HG03565 (cell line): ENCODE results near the gene EDDM13.
A peak's percentile ranks its signal among the peaks of the same experiment; 100 is the strongest.
"Not testable (repeated sequence)": the region's sequence is repeated elsewhere in the genome, so short reads cannot be mapped to it uniquely, and the experiment has no call there.

Source experiments
- ATAC-seq: cut with Tn5 transposase; IDR thresholded peaks from one replicate; pipeline ENCODE4 v1.9.1; 2021; ENCODE audit warnings: mild to moderate bottlenecking, moderate library complexity; ENCODE audit not compliant: unreplicated experiment

The EDDM13 gene

DNA sequence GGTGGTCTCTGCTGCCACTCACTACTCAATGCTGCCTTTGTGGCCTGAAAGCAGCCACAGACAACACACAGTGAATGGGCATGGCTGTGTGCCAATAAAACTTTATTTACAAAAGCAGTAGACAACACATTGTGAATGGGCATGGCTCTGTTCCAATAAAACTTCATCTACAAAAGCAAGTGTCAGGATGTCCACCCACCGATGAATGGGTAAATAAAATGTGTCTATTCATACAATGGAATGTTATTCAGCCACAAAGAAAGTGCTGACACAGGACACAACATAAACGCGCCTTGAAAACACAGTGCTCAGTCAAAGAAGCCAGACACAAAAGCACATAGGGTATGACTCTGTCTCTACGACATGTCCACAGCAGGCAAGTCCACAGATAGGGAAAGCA, 22.0 kb downstream of the EDDM13 start:
- no peak for ATAC-seq

DNA sequence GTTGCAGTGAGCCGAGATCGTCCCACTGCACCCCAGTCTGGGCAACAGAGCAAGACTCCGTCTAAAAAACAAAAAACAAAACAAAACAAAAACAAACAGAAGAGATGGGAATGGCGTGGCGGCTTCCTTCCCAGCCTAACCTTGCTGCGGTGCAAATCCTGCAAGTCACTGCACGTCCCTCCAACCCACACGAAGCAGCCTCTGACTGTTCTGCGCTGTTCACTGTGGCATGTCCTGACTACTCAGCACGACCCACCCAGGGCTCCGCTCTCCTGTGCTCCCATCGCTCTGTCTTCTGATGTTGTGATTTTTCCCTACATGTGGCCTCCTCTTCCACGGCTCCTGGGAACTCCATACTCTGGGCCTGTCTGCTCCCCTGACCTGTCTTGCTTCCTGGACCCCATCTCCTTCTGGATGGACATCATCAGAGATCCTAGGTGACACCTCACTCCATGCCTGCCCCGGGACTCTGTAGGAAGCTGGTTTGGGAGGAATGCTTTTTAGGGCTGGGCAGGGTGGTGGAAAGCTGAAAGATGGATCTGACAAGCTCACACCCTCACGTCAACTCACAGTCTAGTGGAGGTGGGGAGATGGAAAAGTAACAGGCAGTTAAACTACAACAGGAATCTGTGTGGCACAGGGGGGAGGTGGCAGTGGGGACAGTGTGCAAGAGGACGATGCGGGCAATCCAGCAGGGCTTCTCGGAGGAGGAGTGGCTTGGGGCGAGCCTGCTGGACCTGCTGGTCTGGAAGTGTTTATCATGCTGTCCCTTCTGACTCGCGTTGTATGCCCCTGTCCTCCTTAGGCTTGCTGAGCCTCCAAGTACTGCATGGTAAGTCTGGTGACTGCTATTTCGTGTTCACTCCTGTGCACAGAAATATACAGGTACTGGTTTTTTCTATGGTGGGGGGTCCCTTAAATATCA, 23.2 kb downstream of the EDDM13 start:
- ATAC-seq, result no peak

DNA sequence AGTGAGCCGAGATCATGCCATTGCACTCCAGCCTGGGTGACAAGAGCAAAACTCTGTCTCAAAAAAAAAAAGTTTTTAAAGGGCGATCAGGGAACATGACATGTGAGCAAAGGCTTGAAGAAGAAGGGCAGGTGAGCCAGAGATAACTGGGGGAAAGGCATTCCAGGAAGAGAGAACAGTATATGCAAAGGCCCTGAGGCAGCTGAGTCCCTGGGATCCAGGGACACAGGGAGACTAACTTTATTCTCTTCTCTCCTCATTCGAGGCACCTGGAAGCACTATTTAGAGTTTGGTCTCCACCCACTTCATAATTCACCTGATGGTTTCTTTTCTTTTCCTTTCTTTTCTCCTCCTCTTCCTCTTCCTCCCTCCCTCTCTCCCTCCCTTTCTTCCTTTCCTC, 24.5 kb downstream of the EDDM13 start:
- ATAC-seq, result no peak

DNA sequence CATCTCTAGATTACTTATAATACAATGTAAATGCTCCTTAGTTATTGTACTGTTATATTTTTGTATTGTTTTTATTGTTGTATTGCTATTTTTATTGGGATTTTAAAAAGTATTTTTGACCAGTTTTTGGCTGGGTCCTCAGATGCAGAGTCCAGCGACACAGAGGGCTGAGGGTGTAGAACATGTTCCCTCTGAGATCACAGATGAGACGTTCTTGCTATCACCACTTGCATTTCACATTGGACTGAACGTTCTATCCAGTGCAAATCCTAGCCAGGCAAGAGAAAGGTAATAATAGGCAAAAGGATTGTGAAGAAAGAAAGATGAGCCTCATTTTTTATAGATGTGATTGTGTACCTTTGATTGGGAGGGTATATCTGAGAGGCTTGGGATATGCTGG, 27.1 kb downstream of the EDDM13 start:
- ATAC-seq, result no peak

DNA sequence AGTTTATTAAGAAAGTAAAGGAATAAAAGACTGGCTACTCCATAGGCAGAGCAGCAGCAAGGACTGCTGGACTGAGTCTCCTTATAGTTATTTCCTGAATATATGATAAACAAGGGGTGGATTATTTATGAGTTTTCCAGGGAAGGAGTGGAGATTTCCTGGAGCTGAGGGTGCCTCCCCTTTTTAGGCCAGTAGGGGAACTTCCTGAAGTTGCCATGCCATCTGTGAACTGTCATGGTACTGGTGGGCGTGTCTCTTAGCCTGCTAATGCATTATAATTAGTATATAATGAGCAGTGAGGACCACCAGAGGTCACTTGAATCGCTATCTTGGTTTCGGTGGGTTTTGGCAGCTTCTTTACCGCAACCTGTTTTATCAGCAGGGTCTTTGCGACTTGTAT, 28.6 kb downstream of the EDDM13 start:
- no peak for ATAC-seq

DNA sequence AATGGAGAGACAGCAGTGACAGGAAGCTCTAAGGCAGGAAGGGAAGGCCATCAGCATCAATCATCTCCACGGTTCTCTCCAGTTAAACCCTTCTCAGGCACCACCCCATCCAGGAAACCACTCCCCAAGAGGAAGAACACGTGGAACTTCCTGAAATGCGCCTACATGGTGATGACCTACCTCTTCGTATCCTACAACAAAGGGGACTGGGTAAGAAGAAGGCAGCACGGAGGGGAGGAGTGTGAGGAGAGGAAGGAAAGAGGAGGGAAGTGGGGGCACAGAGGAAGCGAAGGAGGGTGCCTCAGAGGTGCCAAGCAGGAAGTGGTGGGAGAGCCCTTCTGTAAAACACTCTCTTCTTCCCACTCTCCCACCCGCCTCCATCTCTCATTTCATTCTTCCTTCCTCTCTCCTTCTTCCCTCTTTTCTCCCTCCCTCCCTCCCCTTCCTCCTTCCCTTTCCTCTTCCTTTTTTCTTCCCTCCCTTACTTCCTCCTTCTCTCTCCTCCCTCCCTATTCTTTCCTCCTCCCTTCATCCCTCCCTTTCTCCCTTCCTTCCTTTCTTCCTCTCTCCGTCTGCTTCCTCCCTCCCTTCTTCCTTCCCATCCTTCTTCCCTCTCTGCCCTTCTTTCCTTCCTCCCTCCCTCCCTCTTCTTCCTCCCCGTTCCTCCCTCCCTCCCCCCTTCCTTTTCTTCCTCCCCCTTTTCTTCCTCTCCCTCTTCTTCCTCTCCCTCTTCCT, 29.5 kb downstream of the EDDM13 start:
- ATAC-seq, result no peak

DNA sequence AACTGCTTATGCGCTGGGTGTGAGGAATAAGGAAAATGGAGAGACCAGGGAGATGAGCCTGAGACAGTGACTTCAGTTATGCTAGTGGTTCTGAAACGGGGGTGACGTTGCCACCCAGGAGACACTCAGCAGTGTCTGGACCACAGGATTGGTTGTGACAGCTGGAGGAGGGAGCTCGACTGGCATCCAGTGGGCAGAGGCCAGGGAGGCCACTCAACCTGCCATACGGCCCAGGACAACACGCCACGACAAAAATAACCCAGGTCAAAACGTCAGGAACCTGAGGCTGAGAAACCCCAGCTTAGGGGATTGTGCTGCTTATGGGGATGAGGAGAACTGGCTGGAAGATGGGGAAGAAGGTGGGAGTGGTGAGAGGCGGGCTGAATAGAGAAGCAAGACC, 31.7 kb downstream of the EDDM13 start:
- ATAC-seq, result no peak

DNA sequence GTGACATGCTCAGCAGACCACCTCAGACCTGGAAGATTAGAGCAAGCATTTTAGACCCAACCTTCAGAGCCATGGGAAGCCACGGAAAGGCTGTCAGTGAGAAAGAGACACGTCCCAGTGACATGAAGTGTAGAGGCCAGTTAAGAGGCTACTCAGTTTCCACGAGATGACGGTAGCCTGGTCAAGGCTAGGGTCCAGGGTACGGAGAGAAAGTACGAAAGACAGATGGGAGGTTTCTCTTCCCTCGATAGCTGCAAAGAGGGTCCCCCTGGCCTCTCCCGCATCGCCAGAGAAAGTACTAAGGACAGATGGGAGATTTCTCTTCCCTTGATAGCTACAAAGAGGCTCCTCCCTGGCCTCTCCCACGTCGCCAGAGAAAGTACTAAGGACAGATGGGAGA, 33.5 kb downstream of the EDDM13 start:
- no peak for ATAC-seq

DNA sequence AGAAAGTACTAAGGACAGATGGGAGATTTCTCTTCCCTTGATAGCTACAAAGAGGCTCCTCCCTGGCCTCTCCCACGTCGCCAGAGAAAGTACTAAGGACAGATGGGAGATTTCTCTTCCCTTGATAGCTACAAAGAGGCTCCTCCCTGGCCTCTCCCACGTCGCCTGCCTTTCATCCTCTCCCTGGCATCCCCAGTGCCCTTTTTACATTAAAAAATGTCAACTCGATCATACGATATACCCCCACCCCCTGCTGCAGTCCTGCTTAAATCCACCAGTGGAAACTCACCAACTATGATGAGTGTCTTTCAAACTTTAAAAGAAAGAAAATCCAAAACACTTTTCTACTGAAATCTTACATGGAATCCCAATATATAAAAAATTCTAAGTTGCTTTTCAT, 34.5 kb downstream of the EDDM13 start:
- ATAC-seq, result not testable (repeated sequence)

DNA sequence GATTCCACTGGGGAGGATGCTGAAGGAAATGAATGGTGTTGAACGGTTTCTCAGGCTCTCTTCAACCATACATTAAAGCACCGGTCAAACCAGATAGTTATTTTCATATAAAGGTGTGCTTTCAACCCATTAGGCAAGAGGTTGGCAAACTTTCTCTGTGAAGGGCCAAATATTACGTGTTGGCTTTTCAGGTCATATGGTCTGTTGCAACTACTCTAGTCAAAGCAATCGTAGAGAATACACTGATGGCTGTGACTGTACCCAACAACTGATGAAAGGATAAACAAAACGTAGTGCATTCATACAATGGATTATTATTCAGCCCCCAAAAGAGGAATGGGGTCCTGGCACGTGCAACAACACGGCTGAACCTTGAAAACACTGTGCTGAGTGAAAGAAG, 36.2 kb downstream of the EDDM13 start:
- no peak for ATAC-seq

DNA sequence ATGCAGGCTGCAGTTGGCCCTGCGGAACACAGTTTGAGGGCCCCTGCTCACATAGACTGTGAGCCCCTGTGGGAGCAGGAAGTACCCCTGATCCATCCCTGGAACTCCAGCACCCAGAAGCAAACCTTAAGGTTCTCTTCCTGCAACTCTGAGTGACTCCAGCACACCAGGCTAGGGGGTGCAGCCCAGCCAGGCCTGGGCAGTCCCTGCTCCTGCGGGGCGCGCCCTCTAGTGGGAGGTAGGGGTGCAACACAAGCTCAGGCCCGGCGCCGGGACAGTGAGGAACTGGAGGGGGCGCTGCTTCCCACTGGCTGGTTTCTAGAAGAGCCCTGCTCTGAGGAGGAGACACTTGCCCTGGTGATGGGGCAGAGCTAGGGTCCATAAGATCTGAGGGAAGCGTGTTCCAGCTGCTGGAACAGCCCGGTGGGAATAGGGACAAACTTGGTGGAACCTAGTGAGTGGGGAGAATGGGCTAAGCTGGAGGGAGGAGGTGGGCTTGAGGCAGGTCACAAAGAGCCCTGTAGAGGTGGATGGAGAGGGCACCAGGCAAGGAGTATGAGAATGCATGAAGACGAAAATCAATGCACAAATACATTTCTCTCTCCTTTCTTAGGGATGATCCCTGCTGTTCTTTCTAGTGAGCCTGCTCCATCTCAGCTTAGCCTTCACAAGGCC, 37.1 kb downstream of the EDDM13 start:
- peak; percentile 40 for ATAC-seq

DNA sequence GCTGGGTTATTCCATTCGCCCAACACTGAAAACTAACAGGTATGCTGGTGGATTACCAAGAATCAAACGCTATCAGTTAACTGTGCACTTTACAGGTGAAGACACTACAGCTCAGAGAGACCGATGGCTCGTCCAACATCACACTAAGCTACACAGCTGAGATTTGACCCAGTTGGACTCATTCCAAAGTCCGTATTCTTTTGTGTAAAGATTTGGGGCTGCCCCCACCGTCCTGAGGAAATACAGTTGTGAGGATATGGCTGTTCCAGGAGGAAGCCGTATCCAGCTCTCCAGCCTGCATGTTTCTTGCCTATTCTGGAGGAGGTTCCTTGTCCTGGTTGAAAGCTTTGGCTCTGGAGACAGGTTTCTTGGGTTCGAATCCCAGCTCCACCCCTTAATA, 37.9 kb downstream of the EDDM13 start:
- ATAC-seq, result no peak

DNA sequence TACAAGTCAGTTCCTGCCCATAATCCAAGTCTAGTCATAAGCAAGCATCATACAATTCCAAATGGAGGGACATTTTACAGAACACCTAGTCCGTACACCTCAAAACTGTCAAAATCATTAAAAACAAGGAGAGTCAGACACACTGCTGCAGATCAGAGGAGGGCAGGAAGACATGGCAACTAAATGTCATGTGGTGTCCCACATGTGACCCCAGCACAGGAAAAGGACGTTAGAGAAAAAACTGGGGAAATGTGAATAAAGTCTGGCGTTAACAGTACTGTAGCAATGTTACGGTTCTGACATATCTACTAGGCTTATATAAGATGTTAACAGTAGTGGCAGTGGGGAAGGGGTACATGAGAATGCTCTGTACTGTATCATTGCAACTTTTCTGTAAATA, 39.8 kb downstream of the EDDM13 start:
- no peak for ATAC-seq

DNA sequence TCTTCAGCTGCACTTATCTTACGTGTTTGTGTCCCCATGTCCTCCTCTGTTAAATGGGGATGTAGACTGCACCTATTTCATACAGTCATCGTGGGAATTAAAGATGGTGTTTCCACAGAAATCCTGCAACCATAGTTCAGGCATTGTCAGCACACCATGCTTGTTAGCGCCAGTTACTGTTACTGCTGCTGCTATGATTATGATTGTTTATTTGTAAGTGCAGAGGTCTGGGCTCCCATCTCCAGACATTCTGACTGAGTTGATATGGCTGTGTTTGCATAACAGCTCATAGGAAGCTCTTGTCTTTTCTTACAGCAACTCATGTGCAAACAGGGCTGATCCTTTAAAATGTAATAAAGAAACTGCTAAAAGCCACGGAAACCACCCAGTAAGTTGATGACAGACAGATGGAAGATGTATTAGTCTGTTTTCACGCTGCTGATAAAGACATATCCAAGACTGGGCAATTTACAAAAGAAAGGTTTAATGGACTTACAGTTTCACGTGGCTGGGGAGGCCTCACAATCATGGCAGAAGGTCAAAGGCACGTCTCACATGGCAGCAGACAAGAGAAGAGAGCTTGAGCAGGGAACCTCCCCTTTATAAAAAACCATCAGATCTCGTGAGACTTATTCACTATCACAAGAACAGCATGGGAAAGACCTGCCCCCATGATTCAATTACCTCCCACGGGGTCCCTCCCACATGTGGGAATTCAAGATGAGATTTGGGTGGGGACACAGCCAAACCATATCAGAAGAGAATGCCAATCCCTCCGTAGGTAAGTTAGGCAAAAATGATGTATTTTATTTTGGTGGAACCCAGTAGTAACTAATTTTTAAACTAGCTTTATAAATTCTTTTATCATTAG, 40.5 kb downstream of the EDDM13 start:
- no peak for ATAC-seq

DNA sequence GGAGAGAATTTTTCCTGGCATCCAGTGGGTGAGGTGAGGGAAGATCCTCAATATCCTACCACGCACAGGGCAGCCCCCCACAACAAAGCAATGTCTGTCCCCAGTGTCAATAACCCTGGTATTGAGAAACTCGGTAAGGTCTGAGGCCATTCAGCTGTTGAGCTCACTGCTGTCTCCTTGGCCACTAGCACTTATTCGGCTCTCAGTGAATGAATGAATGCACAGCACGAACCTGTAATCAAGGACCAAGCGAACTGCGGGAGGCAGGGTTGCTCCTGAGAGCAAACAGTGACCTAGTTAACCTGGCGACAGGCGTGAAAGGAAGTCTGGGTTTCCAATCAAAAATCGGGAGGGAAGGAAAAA, 41.5 kb downstream of the EDDM13 start:
- peak; percentile 1 for ATAC-seq

DNA sequence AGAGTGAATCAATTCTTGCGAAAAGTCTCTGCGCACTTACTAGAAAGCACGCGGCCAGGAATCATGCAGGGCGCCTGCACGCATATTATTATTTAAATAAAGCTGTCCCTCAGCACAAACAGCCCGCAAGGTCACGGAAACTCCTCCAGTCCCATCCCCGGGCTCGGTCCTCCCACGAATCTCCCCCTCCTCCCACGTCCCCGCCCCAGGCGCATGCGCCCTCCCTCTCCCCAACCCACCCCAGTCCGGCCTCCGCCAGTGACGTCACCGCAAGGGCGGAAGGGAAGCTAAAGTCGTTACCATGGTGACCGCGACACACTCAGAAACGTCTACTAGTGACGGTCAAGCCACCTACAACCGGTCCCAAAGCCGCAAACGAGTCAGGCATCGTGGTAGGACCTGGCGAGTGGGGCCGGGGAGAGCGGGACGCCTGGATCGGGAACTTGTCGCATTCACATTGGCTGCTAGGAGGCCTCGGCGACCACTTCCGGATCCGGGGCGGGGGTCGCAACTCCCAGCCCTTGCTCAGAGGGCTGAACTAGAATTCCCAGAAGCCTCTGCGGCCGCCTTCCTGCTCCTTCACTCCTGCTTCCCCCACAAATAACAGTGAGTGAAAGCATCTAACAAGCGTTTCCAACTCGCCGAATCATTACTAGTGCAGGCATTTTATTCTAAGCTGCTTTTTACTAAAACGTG, 42.0 kb downstream of the EDDM13 start, which contains the start of gene ZSCAN5A:
ZSCAN5A (minus strand) TSS at position 459 of the 696 bp plus-strand sequence. CDS start 89,793 bp downstream, outside the sequence.
- peak; percentile 56 for ATAC-seq

DNA sequence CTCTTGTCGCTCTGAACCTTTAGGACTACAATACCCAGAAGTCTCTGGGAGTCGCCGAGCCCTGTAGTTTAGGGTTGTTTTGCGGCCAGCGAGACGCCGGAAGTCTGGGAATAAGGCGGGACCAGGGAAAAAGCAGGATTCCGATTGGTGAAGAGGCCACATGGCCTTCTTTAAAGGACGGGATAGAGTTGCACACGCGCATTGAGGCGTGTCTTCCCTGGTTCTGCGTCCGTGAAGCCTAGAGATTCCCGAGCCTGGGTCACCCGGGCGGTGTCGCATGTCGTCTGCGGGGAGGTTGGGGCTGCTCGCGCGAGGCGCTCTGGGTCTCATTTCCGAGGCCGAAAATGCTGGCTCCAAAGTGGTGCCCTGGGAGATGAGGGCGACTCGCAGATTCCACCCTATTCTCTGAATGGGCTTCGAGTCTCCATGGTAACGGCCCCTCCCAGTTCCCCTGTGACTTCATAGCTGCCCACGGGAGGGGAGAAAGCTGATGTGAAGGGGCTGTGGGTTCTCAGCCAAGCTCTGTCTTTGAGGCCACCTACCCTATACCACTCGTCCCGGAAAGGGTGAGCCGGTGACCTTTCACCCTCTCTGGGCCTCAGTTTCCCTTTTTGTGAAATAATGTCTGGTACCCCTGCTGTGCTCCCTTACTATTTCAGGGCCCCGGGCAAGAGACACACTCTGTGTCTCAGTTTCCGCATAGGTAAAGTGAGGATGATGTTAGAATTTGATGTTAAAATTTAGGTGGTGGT, 42.7 kb downstream of the EDDM13 start:
- ATAC-seq, result peak; percentile 68

DNA sequence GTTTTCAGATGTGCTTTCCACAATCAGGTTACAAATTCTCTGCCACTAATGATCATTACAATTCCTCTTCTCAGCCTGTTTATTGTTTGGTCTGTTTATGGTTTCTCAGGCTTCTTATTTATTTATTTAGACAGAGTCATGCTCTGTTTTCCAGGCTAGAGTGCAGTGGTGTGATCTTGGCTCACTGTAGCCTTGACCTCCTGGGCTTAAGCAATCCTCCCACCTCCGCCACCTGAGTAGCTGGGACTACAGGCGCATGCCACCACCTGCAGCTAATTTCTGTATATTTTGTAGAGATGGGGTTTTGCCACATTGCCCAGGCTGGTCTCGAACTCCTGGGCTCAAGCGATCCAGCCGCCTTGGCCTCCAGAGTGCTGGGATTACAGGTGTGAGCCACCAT, 44.2 kb downstream of the EDDM13 start:
- no peak for ATAC-seq

DNA sequence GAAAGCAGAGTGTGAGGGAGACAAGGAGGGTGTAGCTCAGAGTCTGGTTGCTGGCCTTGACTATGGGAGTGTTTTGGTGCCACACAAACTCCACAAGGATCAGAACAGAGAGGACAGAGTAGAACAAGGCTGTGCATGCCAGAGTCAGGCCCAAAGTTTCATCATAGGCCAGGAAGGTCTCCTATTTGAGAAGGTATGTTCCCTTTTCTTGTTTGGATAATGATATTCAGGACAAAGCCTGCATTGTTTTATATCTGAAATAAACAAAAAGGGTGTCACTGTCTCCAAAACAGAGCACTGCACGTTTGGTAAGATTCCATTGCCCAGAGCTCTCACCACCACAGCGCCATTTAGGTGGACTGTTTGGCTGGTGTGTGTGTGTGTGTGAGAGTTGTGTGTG, 45.2 kb downstream of the EDDM13 start:
- no peak for ATAC-seq
